ENCODE data around the gene SLC4A9. TPM values are rescaled to one million over a fixed set of nuclear protein-coding genes. Genes with fewer than 3 reads are reported as not detected.

SLC4A9 gene
- total RNA-seq, 1 donor from 2014 or later, result not detected

GRCh38 chr5:140391312-140391711, 31.3 kb downstream of the SLC4A9 start:
- H3K36me3 Mint-ChIP-seq (ENCODE audit: low read depth), result no peaks in the 10 kb centered on the region
- TF ChIP-seq CTCF (IDR thresholded peaks at IDR 0.05), result no peak
- H3K27ac Mint-ChIP-seq (ENCODE audit: unreplicated experiment), result no peak overlapping the region
- H3K4me3 Mint-ChIP-seq (ENCODE audit: unreplicated experiment), result no peak overlapping the region
- no peaks in the 10 kb centered on the region for H3K4me1 Mint-ChIP-seq (ENCODE audit: low read depth)
- no peak for DNase-seq (ENCODE audit: low spot score)
- no peaks in the 10 kb centered on the region for H3K27me3 Mint-ChIP-seq (ENCODE audit: low read depth)
- no peaks in the 10 kb centered on the region for H3K9me3 Mint-ChIP-seq (ENCODE audit: low read depth)

DNA sequence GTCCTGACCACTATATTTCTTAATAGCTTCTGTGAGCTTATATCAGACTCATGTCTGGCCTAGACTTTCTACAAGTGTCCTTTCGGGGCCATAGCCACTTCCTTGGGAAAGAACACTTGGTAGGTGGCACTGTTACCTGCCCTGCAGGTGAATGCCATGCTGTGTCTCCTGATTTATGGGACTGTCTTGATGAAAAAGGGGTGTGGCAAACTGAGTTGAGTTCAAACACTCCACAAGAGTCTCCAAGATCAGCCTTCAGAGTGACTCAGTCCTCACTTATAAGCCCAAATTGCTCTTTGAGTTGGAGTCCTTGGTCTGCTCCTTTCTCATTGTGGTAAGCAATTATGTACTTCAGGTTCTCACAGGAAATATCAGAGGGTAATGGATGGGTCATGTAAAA, 31.7 kb downstream of the SLC4A9 start:
- DNase-seq (ENCODE audit: low spot score), result no peak
- Mint-ChIP-seq H3K27ac (ENCODE audit: unreplicated experiment) (no peak overlapping the region), H3K36me3 (ENCODE audit: low read depth) (no peaks in the 10 kb centered on the region), H3K4me1 (ENCODE audit: low read depth) (no peaks in the 10 kb centered on the region), H3K27me3 (ENCODE audit: low read depth) (no peaks in the 10 kb centered on the region), H3K4me3 (ENCODE audit: unreplicated experiment) (no peak overlapping the region), H3K9me3 (ENCODE audit: low read depth) (no peaks in the 10 kb centered on the region)
- TF ChIP-seq CTCF (IDR thresholded peaks at IDR 0.05), result no peak

DNA sequence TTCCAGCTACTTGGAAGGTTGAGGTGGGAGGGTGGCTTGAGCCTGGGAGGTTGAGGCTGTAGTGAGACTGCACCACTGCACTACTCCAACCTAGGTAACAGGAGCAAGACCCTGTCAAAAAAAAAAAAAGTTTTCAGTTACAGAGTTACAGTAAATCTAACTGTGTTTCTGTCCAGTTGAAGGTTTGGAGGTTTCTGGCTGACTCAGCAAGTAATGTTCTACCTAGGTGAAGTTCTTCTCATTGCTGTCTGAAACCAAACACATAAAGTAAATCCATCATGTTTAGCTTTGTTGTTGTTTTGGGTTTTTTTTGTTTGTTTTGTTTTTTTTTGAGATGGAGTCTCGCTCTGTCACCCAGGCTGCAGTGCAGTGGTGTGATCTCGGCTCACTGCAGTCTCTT, 33.7 kb downstream of the SLC4A9 start:
- no peak for DNase-seq (ENCODE audit: low spot score)
- no peaks in the 10 kb centered on the region for H3K9me3 Mint-ChIP-seq (ENCODE audit: low read depth)
- H3K4me3 Mint-ChIP-seq (ENCODE audit: unreplicated experiment), result no peak overlapping the region

GRCh38 chr5:140398379-140398811, 38.4 kb downstream of the SLC4A9 start:
- DNase-seq (ENCODE audit: low spot score), result no peak

More for the DNA sequence above, 33.7 kb downstream of the SLC4A9 start:
- H3K27ac Mint-ChIP-seq (ENCODE audit: unreplicated experiment), result no peak overlapping the region
- no peak for TF ChIP-seq CTCF (IDR thresholded peaks at IDR 0.05)
- no peaks in the 10 kb centered on the region for H3K4me1 Mint-ChIP-seq (ENCODE audit: low read depth)
- no peaks in the 10 kb centered on the region for H3K36me3 Mint-ChIP-seq (ENCODE audit: low read depth)
- H3K27me3 Mint-ChIP-seq (ENCODE audit: low read depth), result no peaks in the 10 kb centered on the region

DNA sequence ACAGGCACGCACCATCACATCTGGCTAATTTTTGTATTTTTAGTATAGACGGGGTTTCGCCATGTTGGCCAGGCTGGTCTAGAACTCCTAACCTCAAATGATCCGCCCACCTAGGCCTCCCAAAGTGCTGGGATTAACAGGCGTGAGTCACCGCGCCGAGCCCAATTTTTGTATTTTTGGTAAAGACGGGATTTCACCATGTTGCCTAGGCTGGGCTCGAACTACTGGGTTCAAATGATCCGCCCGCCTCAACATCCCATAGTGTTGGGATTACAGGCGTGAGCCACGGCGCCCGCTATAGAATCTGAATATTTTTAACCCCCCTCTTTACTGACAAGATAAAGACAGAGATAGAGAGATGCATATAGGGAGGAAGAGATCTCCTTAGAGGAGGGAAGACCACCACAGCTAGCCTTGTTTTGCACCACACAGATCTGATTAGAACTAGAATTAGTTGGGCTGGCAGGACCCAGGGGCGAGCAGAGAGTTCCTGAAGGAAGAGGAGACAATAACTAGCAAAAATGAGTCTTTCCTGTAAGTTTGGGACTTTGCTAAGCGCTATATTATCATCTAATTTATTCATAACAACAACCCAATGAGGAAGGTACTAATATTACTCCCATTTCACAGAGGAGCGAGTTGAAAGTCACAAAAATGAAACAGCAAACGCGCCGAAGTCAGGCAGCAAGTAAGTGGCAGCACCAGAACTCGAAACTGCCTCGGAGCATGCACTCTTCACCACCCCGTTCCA, 40.2 kb downstream of the SLC4A9 start:
- TF ChIP-seq CTCF (IDR thresholded peaks at IDR 0.05), result no peak
- H3K9me3 Mint-ChIP-seq (ENCODE audit: low read depth), result no peaks in the 10 kb centered on the region
- DNase-seq (ENCODE audit: low spot score), result peak; percentile 43
- no peaks in the 10 kb centered on the region for H3K36me3 Mint-ChIP-seq (ENCODE audit: low read depth)
- peaks cover 32% of the 10 kb centered on the region for H3K4me1 Mint-ChIP-seq (ENCODE audit: low read depth)
- no peaks in the 10 kb centered on the region for H3K27me3 Mint-ChIP-seq (ENCODE audit: low read depth)
- peak overlapping the region; percentile 91 for H3K27ac Mint-ChIP-seq (ENCODE audit: unreplicated experiment)
- H3K4me3 Mint-ChIP-seq (ENCODE audit: unreplicated experiment), result no peak overlapping the region

More at GRCh38 chr5:140398379-140398811, 38.4 kb downstream of the SLC4A9 start:
- Mint-ChIP-seq H3K4me3 (ENCODE audit: unreplicated experiment) (no peak overlapping the region), H3K27me3 (ENCODE audit: low read depth) (no peaks in the 10 kb centered on the region), H3K4me1 (ENCODE audit: low read depth) (peaks cover 17% of the 10 kb centered on the region), H3K27ac (ENCODE audit: unreplicated experiment) (no peak overlapping the region), H3K9me3 (ENCODE audit: low read depth) (no peaks in the 10 kb centered on the region), H3K36me3 (ENCODE audit: low read depth) (no peaks in the 10 kb centered on the region)
- no peak for TF ChIP-seq CTCF (IDR thresholded peaks at IDR 0.05)

Data from chondrocyte (in vitro differentiated cells).